SK-N-SH (cell line): ENCODE results near the gene SFMBT2. TPM values are rescaled to one million over a fixed set of nuclear protein-coding genes. Genes with fewer than 3 reads are reported as not detected.
"Not testable (repeated sequence)": the region's sequence is repeated elsewhere in the genome, so short reads cannot be mapped to it uniquely, and the experiment has no call there.

Source experiments
- CTCF ChIA-PET: fragments of 300-600, 350-600 bp; formaldehyde crosslinking; extraction: SDS; loops from one replicate; lab custom pipeline; 2021; lab: Yijun Ruan, JAX
- POLR2A ChIA-PET: fragments of 350-600 bp; sonication (Branson Sonifier 250); formaldehyde crosslinking; extraction: SDS; loops from one replicate; lab custom pipeline; 2020; ENCODE audit warnings: antibody characterized with exemption, inconsistent platforms; lab: Yijun Ruan, JAX
- DNase-seq: peaks from one replicate; pipeline ENCODE4 v3.0.0; 2012
- H2AFZ ChIP-seq: fragments of 200-600 bp; sonication (generic); 2 replicates; pipeline ENCODE4 v1.8.1; 2016; ENCODE audit warnings: antibody characterized with exemption, mild to moderate bottlenecking, low read depth
- H3F3A ChIP-seq: fragments of 200-600 bp; sonication (generic); replicated peaks from 2 replicates; pipeline ENCODE3; 2016; ENCODE audit warnings: antibody characterized with exemption, mild to moderate bottlenecking; ENCODE audit not compliant: insufficient read depth
- H3K27ac ChIP-seq, 2 experiments: fragments of 200-500 bp in 1 of 2; fragments of 200-600 bp in 1 of 2; sonication (Bioruptor generic) in 1 of 2; sonication (generic), shearing (Covaris generic) in 1 of 2; 2 replicates each; pipeline versions ENCODE4 v1.5.1 to v1.6.1; 2014 to 2016; ENCODE audit warnings: low read depth in 2 of 2, inconsistent platforms in 1 of 2, low read length in 1 of 2, mild to moderate bottlenecking in 1 of 2, mixed read lengths in 1 of 2
- H3K27me3 ChIP-seq: fragments of 200-600 bp; sonication (generic), shearing (Covaris generic); 2 replicates; pipeline ENCODE4 v1.6.1; 2016; ENCODE audit warnings: mixed run types; ENCODE audit not compliant: insufficient read depth
- H3K36me3 ChIP-seq, 2 experiments: fragments of 200-500 bp in 1 of 2; fragments of 200-600 bp in 1 of 2; sonication (Bioruptor generic) in 1 of 2; sonication (generic) in 1 of 2; replicated peaks in 1 of 2; 2 replicates each; pipeline versions ENCODE3 to v1.5.1; 2014 to 2016; ENCODE audit warnings: low read length in 1 of 2, mild to moderate bottlenecking in 1 of 2; ENCODE audit not compliant: insufficient read depth in 2 of 2, control insufficient read depth in 1 of 2
- H3K4me1 ChIP-seq, 2 experiments: fragments of 200-500 bp in 1 of 2; fragments of 200-600 bp in 1 of 2; sonication (Bioruptor generic) in 1 of 2; sonication (generic), shearing (Covaris generic) in 1 of 2; 2 replicates each; pipeline versions ENCODE4 v1.5.1 to v1.6.1; 2014 to 2016; ENCODE audit warnings: low read depth in 1 of 2, low read length in 1 of 2, mixed run types in 1 of 2; ENCODE audit not compliant: insufficient read depth in 2 of 2, control insufficient read depth in 1 of 2
- H3K4me2 ChIP-seq: fragments of 200-600 bp; sonication (generic), shearing (Covaris generic); 2 replicates; pipeline ENCODE4 v1.6.1; 2017; ENCODE audit warnings: mixed run types
- H3K4me3 ChIP-seq, 2 experiments: fragments of 200-500 bp in 1 of 2; fragments of 200-600 bp in 1 of 2; sonication (Bioruptor generic) in 1 of 2; sonication (generic), shearing (Covaris generic) in 1 of 2; 2 replicates each; pipeline versions ENCODE4 v1.5.1 to v1.8.1; 2014 to 2016; ENCODE audit warnings: low read depth in 2 of 2, inconsistent platforms in 1 of 2, low read length in 1 of 2, mild to moderate bottlenecking in 1 of 2, mixed read lengths in 1 of 2, moderate library complexity in 1 of 2
- H3K79me2 ChIP-seq: fragments of 200-600 bp; sonication (generic); 2 replicates; pipeline ENCODE4 v1.8.1; 2017; ENCODE audit warnings: mild to moderate bottlenecking; ENCODE audit not compliant: insufficient read depth
- H3K9ac ChIP-seq: fragments of 200-600 bp; sonication (generic); 2 replicates; pipeline ENCODE4 v1.6.1; 2017; ENCODE audit warnings: mixed run types
- H3K9me2 ChIP-seq: fragments of 200-600 bp; sonication (generic); 2 replicates; pipeline ENCODE4 v1.6.1; 2017; ENCODE audit warnings: mixed run types
- H3K9me3 ChIP-seq: fragments of 200-600 bp; sonication (generic); 2 replicates; pipeline ENCODE4 v1.6.1; 2017; ENCODE audit warnings: mixed run types, mild to moderate bottlenecking, moderate library complexity
- H4K20me1 ChIP-seq: fragments of 200-600 bp; sonication (generic); 2 replicates; pipeline ENCODE4 v1.6.1; 2017; ENCODE audit warnings: mild to moderate bottlenecking, mixed run types; ENCODE audit not compliant: insufficient read depth
- ELF1 ChIP-seq: IDR thresholded peaks from 2 replicates; pipeline ENCODE4 v1.4.0; 2012
- EZH2phosphoT487 ChIP-seq: fragments of 200-600 bp; sonication (generic); IDR thresholded peaks from 2 replicates; pipeline ENCODE4 v1.6.1; 2017; ENCODE audit warnings: low read depth, mixed run types, mild to moderate bottlenecking, antibody characterized with exemption, moderate library complexity, borderline replicate concordance
- FOXJ3 ChIP-seq: sonication (generic); formaldehyde crosslinking; IDR thresholded peaks from 2 replicates; pipeline ENCODE4 v1.5.1; 2020; ENCODE audit warnings: mild to moderate bottlenecking, missing genetic modification reagents
- FOXM1 ChIP-seq: IDR thresholded peaks from 2 replicates; pipeline ENCODE4 v1.4.0; 2012; ENCODE audit warnings: low read depth, mild to moderate bottlenecking
- GABPA ChIP-seq: IDR thresholded peaks from 2 replicates; pipeline ENCODE4 v1.4.0; 2012; ENCODE audit warnings: low read depth, mild to moderate bottlenecking
- GATA2 ChIP-seq: sonication (generic); formaldehyde crosslinking; IDR thresholded peaks from 2 replicates; pipeline ENCODE4 v1.5.0; 2020; ENCODE audit warnings: mild to moderate bottlenecking, missing genetic modification reagents
- MEF2A ChIP-seq: IDR thresholded peaks from 2 replicates; pipeline ENCODE4 v1.4.0; 2012; ENCODE audit warnings: low read depth, borderline replicate concordance
- MXI1 ChIP-seq: IDR thresholded peaks from 2 replicates; pipeline ENCODE4 v1.6.1; 2012; ENCODE audit warnings: mild to moderate bottlenecking, low read depth, low read length, improper control_type of control experiment
- NRF1 ChIP-seq: IDR thresholded peaks from 2 replicates; pipeline ENCODE4 v1.6.1; 2012; ENCODE audit warnings: low read depth, mild to moderate bottlenecking, low read length
- RAD21 ChIP-seq: IDR thresholded peaks from 2 replicates; pipeline ENCODE4 v1.6.1; 2012; ENCODE audit warnings: mild to moderate bottlenecking, low read length
- RFX5 ChIP-seq: IDR thresholded peaks from 2 replicates; pipeline ENCODE4 v1.6.1; 2012; ENCODE audit warnings: mild to moderate bottlenecking, improper control_type of control experiment, low read length
- SIN3A ChIP-seq: IDR thresholded peaks from 2 replicates; pipeline ENCODE4 v1.6.1; 2012; ENCODE audit warnings: low read depth, mild to moderate bottlenecking, low read length, moderate library complexity, borderline replicate concordance
- SMC3 ChIP-seq: IDR thresholded peaks from 2 replicates; pipeline ENCODE4 v1.6.1; 2012; ENCODE audit warnings: low read depth, low read length, improper control_type of control experiment
- TEAD4 ChIP-seq: IDR thresholded peaks from 2 replicates; pipeline ENCODE4 v1.4.0; 2012; ENCODE audit warnings: mild to moderate bottlenecking, borderline replicate concordance; ENCODE audit not compliant: insufficient read depth
- WGBS: methylation state at CpG from one replicate; pipeline ENCODE4 v1.1.6; 2017; ENCODE audit warnings: low lambda C conversion rate; 5-methylcytosine and 5-hydroxymethylcytosine counted together
- polyA plus RNA-seq, 3 experiments: library from polyadenylated mRNA; depleted of rRNA; stranded (reverse); fragments of >200 nt; gene quantifications; 2 replicates each; pipeline ENCODE4 v1.2.3, GENCODE V29; 2012
- TF ChIP-seq, protein P1 (sequence below): IDR thresholded peaks from 2 replicates; pipeline ENCODE4 v1.4.0; 2012; ENCODE audit warnings: low read depth
- TF ChIP-seq, protein P2 (sequence below): IDR thresholded peaks from 2 replicates; pipeline ENCODE4 v1.6.1; 2012; ENCODE audit warnings: mild to moderate bottlenecking, low read depth, low read length, moderate library complexity
- TF ChIP-seq, protein P3 (sequence below): fragments of 200-600 bp; sonication (generic); IDR thresholded peaks from 2 replicates; pipeline ENCODE4 v1.6.1; 2017; ENCODE audit warnings: antibody characterized with exemption, mild to moderate bottlenecking, moderate library complexity
- TF ChIP-seq, protein P4 (sequence below): IDR thresholded peaks from 2 replicates; pipeline ENCODE4 v1.4.0; 2012; ENCODE audit warnings: low read depth, borderline replicate concordance
- TF ChIP-seq, protein P5 (sequence below): fragments of 150-350 bp; IDR thresholded peaks from 2 replicates; pipeline ENCODE4 v1.6.1; 2017; ENCODE audit warnings: antibody characterized with exemption, low read length, low read depth, borderline replicate concordance

SFMBT2 gene
- polyA plus RNA-seq, 1 of the 3 experiments (the other 2 are of a cell fraction) = 0.20 TPM

DNA sequence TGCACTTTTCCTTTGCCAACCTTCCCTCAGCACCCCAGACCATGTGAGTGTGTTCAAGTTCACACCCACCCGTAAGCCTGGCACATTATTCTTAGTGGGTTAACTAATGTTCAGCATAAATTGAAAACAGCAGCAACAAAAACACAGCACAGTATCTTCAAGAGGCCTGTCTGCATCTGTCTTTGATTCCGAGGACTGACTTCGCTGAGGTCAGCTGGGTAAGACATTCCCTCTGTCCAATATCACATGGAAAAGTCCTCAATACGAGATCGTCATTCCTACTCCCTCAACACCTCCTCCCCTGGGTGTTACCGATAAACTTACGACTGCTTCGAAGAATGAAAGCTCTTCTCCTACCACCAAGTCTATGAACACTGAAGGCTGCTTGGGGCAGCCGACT is 218.8 kb downstream of the SFMBT2 start:
- no peak overlapping the region for H3K4me3 ChIP-seq
- H3K27me3 ChIP-seq = no peaks in the 10 kb centered on the region
- ChIA-PET POLR2A (no interaction called here), CTCF (no interaction called here)
- no peak overlapping the region for H3K27ac ChIP-seq
- no peak for DNase-seq
- no peak overlapping the region for H3K9ac ChIP-seq
- no peaks in the 10 kb centered on the region for H3K9me2 ChIP-seq
- H3K4me2 ChIP-seq = no peak overlapping the region
- H3K79me2 ChIP-seq = no peaks in the 10 kb centered on the region
- WGBS = 70% methylated on average over 9 of the region's 9 CpGs
- no peak overlapping the region for H2AFZ ChIP-seq
- no peaks in the 10 kb centered on the region for H4K20me1 ChIP-seq
- TF ChIP-seq GATA2 (CRISPR knock-in tag) (no peak), MEF2A (no peak), GABPA (no peak), RAD21 (no peak), FOXJ3 (no peak), MXI1 (no peak), RFX5 (no peak), ELF1 (no peak), FOXM1 (no peak), TEAD4 (no peak), EZH2phosphoT487 (no peak), NRF1 (no peak), SIN3A (no peak), SMC3 (no peak)
- TF ChIP-seq, protein P1, sequence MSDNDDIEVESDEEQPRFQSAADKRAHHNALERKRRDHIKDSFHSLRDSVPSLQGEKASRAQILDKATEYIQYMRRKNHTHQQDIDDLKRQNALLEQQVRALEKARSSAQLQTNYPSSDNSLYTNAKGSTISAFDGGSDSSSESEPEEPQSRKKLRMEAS = no peak
- TF ChIP-seq, protein P2, sequence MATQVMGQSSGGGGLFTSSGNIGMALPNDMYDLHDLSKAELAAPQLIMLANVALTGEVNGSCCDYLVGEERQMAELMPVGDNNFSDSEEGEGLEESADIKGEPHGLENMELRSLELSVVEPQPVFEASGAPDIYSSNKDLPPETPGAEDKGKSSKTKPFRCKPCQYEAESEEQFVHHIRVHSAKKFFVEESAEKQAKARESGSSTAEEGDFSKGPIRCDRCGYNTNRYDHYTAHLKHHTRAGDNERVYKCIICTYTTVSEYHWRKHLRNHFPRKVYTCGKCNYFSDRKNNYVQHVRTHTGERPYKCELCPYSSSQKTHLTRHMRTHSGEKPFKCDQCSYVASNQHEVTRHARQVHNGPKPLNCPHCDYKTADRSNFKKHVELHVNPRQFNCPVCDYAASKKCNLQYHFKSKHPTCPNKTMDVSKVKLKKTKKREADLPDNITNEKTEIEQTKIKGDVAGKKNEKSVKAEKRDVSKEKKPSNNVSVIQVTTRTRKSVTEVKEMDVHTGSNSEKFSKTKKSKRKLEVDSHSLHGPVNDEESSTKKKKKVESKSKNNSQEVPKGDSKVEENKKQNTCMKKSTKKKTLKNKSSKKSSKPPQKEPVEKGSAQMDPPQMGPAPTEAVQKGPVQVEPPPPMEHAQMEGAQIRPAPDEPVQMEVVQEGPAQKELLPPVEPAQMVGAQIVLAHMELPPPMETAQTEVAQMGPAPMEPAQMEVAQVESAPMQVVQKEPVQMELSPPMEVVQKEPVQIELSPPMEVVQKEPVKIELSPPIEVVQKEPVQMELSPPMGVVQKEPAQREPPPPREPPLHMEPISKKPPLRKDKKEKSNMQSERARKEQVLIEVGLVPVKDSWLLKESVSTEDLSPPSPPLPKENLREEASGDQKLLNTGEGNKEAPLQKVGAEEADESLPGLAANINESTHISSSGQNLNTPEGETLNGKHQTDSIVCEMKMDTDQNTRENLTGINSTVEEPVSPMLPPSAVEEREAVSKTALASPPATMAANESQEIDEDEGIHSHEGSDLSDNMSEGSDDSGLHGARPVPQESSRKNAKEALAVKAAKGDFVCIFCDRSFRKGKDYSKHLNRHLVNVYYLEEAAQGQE = no peak
- TF ChIP-seq, protein P3, sequence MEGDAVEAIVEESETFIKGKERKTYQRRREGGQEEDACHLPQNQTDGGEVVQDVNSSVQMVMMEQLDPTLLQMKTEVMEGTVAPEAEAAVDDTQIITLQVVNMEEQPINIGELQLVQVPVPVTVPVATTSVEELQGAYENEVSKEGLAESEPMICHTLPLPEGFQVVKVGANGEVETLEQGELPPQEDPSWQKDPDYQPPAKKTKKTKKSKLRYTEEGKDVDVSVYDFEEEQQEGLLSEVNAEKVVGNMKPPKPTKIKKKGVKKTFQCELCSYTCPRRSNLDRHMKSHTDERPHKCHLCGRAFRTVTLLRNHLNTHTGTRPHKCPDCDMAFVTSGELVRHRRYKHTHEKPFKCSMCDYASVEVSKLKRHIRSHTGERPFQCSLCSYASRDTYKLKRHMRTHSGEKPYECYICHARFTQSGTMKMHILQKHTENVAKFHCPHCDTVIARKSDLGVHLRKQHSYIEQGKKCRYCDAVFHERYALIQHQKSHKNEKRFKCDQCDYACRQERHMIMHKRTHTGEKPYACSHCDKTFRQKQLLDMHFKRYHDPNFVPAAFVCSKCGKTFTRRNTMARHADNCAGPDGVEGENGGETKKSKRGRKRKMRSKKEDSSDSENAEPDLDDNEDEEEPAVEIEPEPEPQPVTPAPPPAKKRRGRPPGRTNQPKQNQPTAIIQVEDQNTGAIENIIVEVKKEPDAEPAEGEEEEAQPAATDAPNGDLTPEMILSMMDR = no peak
- TF ChIP-seq, protein P4, sequence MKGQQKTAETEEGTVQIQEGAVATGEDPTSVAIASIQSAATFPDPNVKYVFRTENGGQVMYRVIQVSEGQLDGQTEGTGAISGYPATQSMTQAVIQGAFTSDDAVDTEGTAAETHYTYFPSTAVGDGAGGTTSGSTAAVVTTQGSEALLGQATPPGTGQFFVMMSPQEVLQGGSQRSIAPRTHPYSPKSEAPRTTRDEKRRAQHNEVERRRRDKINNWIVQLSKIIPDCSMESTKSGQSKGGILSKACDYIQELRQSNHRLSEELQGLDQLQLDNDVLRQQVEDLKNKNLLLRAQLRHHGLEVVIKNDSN = no peak
- TF ChIP-seq, protein P5, sequence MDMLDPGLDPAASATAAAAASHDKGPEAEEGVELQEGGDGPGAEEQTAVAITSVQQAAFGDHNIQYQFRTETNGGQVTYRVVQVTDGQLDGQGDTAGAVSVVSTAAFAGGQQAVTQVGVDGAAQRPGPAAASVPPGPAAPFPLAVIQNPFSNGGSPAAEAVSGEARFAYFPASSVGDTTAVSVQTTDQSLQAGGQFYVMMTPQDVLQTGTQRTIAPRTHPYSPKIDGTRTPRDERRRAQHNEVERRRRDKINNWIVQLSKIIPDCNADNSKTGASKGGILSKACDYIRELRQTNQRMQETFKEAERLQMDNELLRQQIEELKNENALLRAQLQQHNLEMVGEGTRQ = no peak
- no peaks in the 10 kb centered on the region for H3K9me3 ChIP-seq
- H3K4me1 ChIP-seq = no peaks in the 10 kb centered on the region
- H3K36me3 ChIP-seq = no peaks in the 10 kb centered on the region
- H3F3A ChIP-seq = no peaks in the 10 kb centered on the region

DNA sequence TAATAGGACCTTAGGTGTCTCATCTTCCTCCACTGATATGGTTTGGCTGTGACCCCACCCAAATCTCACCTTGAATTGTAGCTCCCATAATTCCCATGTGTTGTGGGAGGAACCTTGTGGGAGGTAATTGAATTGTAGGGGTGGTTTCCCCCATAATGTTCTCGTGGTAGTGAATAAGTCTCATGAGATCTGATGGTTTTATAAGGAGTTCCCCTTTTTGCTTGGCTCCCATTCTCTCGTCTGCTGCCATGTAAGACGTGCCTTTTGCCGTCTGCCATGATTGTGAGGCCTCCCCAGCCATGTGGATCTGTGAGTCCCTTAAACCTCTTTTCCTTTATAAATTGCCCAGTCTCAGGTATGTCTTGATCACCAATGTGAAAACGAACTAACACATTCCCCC is 220.1 kb downstream of the SFMBT2 start:
- H3K27me3 ChIP-seq, H3K4me1 ChIP-seq, H3K4me3 ChIP-seq, H3K27ac ChIP-seq, H3F3A ChIP-seq, DNase-seq, H3K4me2 ChIP-seq, POLR2A ChIA-PET, H3K9ac ChIP-seq, H3K36me3 ChIP-seq, H2AFZ ChIP-seq, H3K79me2 ChIP-seq, H4K20me1 ChIP-seq, CTCF ChIA-PET, H3K9me2 ChIP-seq, H3K9me3 ChIP-seq: not testable (repeated sequence)
- WGBS = 51% methylated on average over 5 of the region's 5 CpGs
